ENCODE data around the gene SECISBP2.

SECISBP2 gene

DNA sequence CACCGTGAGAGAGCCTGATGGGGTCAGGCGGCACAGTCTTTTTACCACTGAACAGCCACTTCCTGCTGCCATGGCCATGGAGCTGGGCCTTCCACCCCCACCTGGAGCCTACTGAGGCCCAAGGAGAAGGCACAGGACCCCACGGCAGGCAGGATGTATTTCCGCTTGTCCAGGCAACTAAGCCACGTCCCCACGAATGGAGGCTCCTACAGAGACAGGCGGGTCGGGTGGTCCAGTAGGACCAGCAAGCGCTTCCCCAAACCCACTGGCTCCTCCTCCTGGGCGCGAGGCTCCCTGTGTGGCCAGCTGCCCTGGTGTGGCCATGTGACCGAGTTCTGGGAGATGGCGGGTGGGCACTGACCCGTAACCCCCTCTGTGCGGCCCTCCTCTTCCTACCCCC, 66.5 kb downstream of the SECISBP2 start:
- DNase-seq, result no peak

DNA sequence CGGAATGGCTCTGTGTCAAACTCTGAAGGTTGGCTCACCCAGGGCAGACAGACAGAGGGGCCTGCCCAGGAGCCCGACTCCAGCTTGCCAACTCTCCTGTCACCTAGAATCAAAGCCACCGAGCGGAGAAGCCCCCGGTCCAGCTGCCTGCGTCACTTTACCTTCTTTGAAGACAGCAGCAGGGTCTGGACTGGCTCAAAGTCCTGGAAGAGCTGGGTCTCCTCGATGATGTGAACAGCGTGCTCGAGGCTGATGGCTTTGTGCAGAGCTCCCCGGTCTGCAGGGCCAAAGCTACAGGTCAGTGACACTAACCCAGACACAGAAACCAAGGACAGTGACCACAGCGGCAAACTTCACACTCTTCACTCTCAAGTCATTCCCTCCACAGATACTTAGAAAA, 67.9 kb downstream of the SECISBP2 start:
- no peak for DNase-seq

DNA sequence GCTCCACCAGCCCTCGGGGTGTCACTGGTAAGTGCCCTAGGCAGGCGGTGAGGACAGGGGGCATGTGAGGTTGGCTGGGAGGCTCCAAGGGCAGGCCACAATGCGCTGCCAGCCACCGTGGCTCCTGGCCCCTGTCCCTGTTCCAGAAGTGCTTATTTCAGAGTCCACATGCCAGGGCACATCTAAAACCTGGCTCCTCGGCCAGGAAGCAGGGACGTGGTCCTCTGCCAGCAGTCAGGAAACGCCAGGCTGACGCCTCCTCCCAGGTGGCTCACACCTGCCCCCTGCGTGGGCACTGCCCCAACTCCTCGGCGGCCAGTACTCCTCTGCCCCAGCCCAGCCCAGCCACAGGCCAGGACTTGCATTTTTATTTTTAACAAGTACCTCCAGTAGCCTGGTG, 68.5 kb downstream of the SECISBP2 start:
- DNase-seq, result no peak

DNA sequence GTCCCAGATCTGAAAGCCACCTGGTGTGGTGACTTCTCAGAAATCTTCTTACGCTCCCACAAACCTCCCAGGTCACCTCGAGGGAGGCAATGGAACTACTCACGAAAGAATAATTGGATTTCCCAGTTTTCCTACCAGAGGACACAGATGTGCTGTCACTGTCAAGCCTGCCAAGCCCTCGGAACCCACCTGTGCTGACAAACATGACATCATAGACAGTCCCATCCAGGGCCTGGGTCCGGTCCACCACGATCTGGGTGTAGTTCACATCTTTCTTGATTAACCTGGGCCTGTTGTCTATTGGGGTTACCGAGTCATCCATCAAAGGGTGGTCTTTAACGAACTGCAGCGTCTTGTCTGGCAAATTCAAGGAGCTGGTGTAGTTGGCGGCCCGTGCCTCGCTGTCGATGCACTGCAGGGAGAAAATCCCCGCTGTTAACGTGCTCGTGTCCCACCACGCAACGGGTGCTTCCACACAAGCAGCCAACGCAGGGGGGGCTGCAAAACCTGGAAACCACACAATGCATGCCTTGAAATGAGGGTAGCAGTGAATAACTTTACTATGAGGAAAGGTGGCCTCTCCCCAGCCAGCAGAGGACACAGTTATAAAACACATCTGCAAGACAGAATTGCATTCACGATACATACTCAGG, 69.0 kb downstream of the SECISBP2 start:
- DNase-seq, result no peak

DNA sequence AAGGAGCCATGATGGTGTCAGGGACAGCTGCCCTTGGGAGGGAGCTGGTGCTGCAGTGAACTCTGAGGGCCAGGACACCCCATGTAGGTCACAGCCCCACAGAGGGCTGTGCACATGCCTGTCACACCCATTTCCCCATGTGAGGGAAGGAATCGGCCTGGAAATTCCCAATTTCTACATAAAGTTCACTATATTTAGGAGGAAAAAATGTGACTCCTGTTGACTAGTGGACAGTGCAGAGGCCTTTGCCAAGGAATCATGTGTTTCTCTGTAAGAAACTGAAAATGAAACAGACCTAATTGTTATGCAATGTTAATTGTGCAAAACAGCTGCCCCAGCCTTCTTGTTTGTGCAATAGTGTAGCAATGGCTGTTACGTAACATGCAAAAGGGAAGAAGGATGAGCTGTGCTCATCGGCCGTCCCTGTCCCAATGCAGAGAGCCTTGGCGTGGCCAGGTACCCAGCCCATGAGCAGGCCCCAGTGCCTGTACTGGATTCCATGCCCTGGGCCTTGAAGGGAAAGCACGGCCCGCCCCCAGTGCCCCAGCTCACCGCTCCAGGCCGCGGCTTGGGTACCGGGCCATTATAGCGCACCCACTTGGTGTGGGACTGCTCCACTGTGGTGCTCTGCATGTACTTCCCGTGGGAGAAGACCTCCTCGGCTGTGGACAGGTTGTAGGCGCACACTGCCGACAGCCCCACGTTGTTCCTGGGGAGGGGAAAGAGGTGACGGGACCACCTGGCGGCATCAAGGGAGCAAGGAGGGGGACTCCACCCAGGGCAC, 70.0 kb downstream of the SECISBP2 start:
- no peak for DNase-seq

DNA sequence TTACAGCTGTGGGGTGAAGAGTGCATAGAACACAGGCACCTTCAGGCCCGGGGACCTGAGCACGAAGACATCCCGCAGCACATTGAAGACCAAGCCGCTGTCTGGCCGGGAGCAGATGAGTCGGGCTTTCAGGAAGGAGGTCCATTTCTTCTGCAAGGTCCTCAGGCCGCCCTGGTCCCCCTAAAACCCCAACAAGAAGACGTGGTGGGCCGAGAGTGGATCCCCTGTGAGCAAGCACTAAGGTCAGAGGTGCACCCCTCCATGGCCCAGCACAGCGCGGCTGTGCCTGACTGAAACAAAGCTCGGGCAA, 70.5 kb downstream of the SECISBP2 start:
- DNase-seq, result no peak

DNA sequence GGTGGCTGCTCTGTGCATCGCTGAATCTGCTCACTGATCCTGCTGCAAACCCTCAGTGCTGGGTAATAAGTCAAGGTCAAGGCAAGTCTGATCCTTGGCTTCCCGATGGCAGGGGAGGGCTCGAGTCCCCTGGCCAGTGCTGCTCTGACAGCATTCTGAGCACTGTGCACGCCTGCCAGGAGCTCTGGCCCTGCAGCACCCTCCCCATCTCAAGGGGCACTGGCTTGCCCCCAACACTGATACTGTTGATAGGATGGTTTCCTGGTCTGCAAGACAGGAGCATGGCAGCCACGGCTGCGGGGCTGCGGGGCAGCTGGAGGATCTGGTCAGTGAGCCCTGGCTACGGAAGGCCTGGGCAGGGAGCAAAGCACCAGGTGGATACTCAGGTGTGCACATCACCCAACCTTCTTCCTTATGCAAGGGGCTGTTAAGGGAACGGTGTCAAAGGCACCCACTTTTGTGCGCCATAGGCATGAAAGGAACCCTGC, 71.8 kb downstream of the SECISBP2 start:
- DNase-seq, result no peak

DNA sequence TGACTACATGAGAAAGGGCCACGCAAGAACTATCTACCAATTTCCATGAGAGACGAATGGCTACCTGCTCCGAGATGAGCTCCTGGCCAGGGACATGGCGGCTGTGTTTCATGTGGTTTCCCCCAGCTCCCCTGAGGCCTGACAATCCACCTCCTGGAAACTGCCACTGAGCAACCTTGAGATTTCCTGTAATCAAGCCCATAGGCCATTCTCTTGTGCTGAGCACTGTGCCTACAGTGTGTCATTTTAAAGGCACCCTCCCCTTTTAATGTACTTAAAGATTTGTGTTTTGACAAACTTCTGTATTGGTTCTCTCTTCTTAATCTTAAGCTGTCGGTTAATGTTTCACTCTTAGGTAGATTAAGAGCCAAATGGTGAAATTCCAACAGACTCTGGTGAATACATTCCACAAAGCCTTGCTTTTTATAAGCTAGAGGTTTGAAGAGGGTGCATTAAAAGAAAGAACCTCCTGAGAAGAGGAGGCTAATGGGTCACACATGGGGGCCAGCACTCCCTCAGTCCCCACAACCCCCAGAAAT, 72.3 kb downstream of the SECISBP2 start:
- DNase-seq, result no peak

DNA sequence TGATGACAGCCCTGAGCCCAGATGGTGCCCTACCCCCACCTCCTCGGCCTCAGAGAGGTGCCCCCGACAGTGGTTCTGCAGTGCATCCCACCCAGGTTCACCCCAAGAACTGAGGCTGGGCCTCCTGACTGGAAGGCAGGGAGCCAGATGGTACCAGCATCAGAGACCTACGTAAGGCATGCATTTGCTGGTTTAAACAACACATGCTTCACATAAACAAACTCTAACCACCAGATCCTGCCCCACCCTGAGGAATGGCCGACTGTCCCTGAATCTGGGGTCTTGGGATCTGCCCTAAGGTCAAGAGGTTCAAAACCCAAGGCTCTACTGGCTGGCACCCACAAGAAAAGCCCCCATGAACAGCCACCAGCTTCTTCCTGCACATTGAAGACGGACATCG, 73.3 kb downstream of the SECISBP2 start:
- no peak for DNase-seq

DNA sequence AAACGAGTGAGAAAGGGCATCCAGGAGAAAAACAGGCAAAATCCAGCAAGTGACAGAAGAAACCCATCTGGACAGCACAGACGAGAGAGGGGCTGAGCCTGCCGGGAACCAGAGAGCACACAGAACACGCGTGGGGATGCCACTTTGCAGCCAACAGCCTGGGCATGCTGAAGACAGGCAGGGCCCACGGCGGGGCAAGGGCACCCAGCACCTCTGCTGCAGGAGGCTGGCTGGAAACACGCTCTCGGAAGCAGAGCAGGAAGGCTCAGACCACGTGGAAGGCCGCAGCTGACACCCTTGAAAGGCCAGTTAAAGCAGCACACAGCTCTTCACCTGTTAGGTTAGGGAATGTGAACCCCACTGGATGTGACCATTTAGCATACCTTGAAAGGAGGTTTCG, 76.1 kb downstream of the SECISBP2 start:
- no peak for DNase-seq

DNA sequence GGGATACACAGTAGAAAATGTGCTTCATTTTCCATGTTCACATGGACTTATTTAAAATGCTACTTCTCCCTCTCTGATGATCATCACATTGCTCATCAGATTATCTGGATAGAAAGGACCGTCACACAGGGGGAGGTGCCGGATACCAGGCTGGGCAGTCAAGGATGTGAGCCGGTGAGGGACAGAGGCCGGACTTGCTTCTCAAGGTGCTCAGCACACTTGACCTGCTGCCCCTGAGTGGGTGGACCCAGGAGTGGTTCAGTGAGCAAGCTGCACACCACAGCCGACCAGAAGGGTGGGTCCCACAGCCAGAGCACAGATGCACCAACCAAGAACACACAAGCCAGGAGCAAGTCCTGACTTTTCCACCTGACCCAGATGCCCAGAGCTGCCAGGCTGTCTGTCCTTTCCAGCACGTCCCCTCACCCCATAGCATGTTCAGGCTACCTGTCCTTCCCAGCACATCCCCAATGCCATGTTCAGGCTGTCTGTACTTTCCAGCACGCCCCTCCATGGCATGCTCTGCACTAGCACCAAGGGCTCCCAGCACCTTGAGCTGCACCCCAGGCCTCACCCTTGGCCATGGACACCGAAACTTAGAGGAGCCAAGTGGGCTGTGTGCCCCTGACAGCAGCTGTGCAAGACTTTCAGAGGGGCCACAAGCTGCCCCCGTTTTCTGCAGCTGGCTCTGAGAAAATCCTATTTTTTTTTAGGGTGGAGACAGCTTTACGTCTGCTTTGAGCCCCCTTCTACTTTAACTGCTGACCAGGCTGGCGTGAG, 77.8 kb downstream of the SECISBP2 start:
- DNase-seq, result no peak

DNA sequence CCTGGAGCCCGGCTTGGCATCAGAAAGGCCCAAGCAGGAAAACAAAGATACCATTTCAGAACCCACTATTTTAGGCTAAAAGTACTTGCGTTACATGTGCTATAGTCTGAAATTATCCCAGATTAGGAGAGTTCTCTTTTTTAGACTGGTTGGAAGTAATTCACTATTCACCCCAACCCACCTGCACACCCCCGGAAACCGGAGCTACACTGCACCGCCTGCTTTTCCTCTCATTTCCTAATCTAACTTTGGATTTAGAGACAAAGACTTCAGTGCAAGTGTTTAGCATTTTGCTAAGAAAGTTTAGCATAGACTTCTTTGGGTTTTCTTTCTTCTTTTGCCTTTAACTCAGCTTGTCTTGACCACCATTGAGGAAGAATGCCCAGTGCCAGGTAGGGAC, 79.2 kb downstream of the SECISBP2 start:
- no peak for DNase-seq

DNA sequence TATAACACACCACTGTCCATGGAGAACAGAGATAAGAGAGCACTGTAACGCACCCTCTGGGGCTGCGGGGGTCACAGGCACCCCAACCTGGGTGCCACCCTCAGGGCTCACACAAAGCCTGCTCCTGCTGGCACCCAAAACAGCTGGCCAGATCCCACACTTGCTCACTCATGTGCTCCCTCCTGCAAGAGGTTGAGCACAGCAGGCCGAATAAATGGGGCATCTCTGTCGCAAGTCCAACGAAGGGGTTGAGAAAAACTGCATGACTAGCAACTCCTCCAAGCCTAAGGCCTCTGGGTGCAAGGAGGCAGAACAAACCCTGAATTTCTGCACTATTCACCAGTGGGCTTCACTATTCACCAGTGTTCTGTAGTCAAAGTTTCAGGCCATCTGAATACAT, 80.3 kb downstream of the SECISBP2 start:
- no peak for DNase-seq

DNA sequence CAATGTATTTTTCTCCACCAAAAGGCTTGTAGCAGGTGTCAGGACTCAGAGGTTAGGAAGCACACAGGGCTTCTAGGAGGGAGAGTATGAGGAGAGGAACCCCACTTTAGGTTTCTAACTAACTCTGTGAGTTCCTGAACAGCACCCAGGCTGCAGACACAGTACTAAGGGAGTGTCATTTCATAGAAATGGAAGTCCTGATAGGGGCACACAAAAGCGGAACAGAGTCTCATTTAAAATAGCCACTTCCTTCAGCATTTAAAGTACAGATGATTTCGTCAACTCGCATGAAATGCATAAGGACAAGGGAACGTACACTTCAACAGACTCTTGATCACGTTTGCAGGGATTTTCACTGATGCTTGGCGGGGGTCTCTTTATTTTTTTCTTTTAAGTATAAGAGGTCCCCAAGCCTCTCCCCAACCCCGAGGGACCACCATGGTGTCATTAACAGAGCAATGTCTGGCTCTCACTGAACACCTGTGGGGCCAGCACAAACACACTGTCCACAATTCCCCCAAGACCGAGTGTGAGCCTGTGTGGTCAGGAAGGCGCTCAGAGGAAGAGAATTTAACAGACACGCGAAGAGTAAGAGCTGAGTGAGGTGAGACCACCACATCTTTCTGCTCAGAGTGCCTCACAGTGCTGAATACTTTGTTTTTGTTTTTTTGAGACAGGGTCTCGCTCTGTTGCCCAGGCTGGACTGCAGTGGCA, 82.3 kb downstream of the SECISBP2 start:
- DNase-seq, result no peak

DNA sequence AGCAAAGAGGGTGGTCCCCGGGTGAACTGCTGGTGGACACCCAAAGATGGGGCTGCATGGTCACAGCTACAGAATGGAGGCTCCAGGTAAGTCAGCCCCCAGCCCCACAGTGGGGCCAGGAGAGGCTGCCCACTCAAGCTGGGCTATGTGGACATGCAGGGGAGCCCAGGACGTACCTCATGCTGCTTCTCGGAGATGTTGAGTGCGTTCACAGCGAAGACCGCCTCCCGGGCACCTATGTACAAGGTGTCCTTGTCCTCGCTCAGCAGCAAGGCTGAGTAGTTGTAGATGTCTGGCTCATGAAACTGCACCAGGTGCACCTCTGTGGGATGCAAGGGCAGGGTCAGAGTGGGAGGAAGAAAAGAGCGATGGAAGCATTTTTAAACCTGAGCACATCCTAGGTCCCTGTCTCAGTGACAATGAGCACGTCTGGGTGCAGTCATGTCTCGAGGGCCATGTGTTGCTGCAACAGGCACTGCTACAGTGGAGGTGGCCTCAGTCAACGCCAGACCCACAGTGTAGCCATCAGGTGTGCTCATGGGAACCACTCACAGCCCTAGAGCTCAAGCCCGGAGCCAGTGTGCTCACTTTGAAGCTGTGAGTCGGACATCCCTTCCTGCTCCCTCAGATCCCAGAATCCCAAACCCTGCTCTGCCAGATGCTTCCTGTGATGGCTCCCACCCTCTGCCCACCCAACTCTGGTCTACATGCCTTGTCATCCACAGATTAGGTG, 84.6 kb downstream of the SECISBP2 start:
- DNase-seq, result no peak

DNA sequence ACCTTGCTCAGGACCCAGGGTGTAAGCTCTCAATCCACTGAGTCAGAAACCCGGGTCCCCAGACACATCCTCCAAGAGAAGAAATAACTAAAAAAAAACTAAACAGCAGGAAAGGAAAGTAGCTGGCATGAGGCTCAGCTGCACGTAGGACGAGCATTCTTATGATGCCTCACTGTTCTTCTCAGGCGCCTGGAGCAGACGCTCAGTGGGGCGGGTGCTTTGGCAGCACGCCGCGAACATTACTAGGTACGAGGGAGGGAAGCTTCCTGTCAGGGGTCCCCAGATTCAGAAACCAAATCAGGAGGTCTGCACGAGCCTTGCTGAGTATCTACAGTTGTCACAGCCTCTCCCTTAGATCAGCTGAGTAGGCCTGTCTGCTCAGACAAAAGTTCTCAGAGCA, 85.8 kb downstream of the SECISBP2 start:
- no peak for DNase-seq

DNA sequence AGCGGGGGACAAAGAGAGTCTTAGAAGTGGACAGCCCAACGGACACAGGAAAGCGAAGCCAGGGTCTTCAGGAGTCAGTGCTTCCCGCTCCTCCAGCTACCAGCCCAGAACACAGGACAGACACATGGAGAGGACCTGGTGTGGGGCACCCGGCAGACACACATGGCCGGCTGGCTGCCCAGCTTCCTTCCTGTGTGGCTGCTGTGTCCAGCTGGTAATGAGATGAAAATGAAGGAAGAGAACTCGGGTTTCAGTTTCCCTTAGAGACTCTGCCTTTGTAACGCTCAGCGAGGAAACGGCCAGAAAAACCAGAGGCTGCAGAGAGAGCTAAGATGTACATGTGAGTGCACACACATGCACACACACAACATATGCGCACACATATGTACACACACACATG, 87.5 kb downstream of the SECISBP2 start:
- no peak for DNase-seq

DNA sequence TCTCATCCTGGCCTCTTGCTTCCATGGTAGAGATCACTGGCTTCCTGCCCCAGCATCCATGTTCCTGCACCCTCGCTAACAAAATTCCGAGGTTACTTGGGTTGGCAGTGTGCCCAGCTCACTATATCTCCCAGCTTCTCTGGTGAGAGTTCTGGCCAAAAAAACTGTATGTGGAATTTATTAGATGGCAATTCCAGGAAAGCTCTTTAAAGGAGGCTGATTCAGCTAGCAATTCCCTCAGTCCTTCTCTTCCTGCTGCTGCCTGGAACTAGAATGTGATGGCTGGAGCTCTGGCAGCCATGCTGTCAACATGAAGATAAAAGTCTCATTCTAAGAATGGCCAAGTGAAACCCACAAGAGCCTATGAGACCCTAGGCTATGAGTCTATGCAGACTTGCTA, 88.8 kb downstream of the SECISBP2 start:
- DNase-seq, result no peak

DNA sequence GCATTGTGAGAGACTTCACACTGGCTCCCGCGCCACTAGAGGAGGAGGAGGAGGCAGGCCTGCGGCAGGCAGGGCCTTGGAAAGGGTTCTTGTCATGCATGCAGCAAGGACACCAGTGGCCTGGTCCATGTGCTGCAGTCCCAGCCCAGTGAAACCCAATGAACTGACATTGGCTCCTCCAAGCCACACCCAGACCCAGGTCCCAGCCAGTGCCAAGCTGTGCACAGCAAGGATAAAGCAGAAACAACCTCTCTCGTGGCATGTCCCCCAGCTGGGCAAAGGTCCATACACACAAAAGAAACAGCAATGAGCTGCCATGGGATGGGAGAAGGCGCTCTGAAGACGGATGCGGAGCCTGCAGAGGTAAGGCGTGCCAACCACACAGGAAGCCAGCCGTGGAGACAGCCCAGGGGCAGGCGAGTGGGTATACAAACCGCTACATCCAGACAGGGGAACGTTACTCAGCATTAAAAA, 90.4 kb downstream of the SECISBP2 start:
- DNase-seq, result no peak

Measured in COR-L47 (cell line).